Breast epithelium (tissue), 4 donors: ENCODE results near the gene TRAF3. TPM values are rescaled to one million over a fixed set of nuclear protein-coding genes. Genes with fewer than 3 reads are reported as not detected.

Experiments
- DNase-seq, 2 donors: peaks; one replicate each; pipeline ENCODE4 v3.0.0-alpha.2; 2019; ENCODE audit warnings: low spot score in 2 of 2
- H3K27ac ChIP-seq, 2 donors: fragments of 200-600 bp; sonication (generic) in 1 of 2; one replicate each; pipeline ENCODE4 v1.5.1; 2016 to 2019; ENCODE audit warnings: mild to moderate bottlenecking in 1 of 2
- H3K27me3 ChIP-seq, 2 donors: fragments of 200-600 bp; sonication (generic) in 1 of 2; one replicate each; pipeline versions ENCODE4 v1.5.1 to v1.6.0; 2017 to 2019; ENCODE audit warnings: control low read depth in 1 of 2, mild to moderate bottlenecking in 1 of 2
- H3K36me3 ChIP-seq: fragments of 200-600 bp; one replicate; pipeline ENCODE4 v1.5.1; 2019
- H3K4me1 ChIP-seq, 2 donors: fragments of 200-600 bp; sonication (generic); one replicate each; pipeline ENCODE4 v1.5.1; 2016 to 2019; ENCODE audit warnings: control low read depth in 1 of 2
- H3K4me3 ChIP-seq, 3 donors: fragments of 200-600 bp; sonication (generic); 1 replicate in 2 of 3; 2 replicates in 1 of 3; pipeline ENCODE4 v1.5.1; 2016 to 2019; ENCODE audit warnings: mild to moderate bottlenecking in 3 of 3, moderate library complexity in 2 of 3
- H3K9me3 ChIP-seq, 2 donors: fragments of 200-600 bp; sonication (generic) in 1 of 2; one replicate each; pipeline ENCODE4 v1.5.1; 2016 to 2019; ENCODE audit warnings: control low read depth in 1 of 2
- POLR2A ChIP-seq: fragments of 450-650 bp; IDR thresholded peaks from one replicate; pipeline ENCODE4 v1.6.1; 2016; ENCODE audit warnings: antibody characterized with exemption, mild to moderate bottlenecking, moderate library complexity
- POLR2AphosphoS5 ChIP-seq, 3 donors: sonication (generic); formaldehyde crosslinking; IDR thresholded peaks; one replicate each; pipeline ENCODE4 v1.6.1; 2017; ENCODE audit warnings: antibody characterized with exemption in 3 of 3
- intact Hi-C: fragments of 100-400 bp; cut with DNase I; formaldehyde crosslinking; loops from one replicate; pipeline ENCODE4 v1.15.1; 2023; ENCODE audit warnings: low total_unique reads
- total RNA-seq, 3 donors: library from RNA; depleted of rRNA; stranded (reverse); fragments of >200 nt; gene quantifications; one replicate each; pipeline ENCODE4 v1.1.0, GENCODE V29; 2016
- TF ChIP-seq, protein P1 (sequence below), 3 donors: fragments of 450-650 bp; IDR thresholded peaks; one replicate each; pipeline ENCODE4 v1.5.1; 2016 to 2017; ENCODE audit warnings: antibody characterized with exemption in 3 of 3, mild to moderate bottlenecking in 3 of 3, moderate library complexity in 3 of 3

Gene TRAF3
- total RNA-seq, 3 donors from 2014 or later: 13.1 to 15.7 (median 14.6) TPM

DNA sequence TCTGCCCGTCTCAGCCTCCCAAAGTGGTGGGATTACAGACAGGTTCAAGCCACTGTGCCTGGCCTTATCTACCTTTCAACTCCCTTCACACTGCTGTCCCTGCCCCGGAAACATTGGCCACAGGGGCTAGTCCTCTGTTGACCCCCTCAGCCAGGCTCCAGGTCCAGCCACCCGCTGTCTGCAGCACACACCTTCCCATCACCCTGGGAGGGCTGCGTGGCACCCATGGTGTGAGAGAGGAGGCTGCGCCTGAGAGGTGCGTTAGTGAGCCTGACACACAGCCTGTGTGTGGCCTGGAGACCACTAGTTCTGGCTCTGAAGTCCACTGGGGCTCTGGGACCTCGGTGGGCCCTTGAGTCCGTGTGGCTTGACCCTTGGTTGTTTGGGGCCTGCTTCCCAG lies 28.4 kb upstream of the TRAF3 start:
- intact Hi-C loops: no loop called here
- Histone ChIP-seq H3K36me3 (no peaks in the 10 kb centered on the region), H3K4me3 (no peak overlapping the region), H3K9me3 (no peaks in the 10 kb centered on the region), H3K27me3 (no peaks in the 10 kb centered on the region), H3K27ac (no peak overlapping the region), H3K4me1 (no peaks in the 10 kb centered on the region)
- TF ChIP-seq, protein P1, sequence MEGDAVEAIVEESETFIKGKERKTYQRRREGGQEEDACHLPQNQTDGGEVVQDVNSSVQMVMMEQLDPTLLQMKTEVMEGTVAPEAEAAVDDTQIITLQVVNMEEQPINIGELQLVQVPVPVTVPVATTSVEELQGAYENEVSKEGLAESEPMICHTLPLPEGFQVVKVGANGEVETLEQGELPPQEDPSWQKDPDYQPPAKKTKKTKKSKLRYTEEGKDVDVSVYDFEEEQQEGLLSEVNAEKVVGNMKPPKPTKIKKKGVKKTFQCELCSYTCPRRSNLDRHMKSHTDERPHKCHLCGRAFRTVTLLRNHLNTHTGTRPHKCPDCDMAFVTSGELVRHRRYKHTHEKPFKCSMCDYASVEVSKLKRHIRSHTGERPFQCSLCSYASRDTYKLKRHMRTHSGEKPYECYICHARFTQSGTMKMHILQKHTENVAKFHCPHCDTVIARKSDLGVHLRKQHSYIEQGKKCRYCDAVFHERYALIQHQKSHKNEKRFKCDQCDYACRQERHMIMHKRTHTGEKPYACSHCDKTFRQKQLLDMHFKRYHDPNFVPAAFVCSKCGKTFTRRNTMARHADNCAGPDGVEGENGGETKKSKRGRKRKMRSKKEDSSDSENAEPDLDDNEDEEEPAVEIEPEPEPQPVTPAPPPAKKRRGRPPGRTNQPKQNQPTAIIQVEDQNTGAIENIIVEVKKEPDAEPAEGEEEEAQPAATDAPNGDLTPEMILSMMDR (IDR thresholded peaks at IDR 0.05): no peak
- TF ChIP-seq POLR2AphosphoS5 (IDR thresholded peaks at IDR 0.05) (no peak), POLR2A (no peak)
- no peak for DNase-seq

DNA sequence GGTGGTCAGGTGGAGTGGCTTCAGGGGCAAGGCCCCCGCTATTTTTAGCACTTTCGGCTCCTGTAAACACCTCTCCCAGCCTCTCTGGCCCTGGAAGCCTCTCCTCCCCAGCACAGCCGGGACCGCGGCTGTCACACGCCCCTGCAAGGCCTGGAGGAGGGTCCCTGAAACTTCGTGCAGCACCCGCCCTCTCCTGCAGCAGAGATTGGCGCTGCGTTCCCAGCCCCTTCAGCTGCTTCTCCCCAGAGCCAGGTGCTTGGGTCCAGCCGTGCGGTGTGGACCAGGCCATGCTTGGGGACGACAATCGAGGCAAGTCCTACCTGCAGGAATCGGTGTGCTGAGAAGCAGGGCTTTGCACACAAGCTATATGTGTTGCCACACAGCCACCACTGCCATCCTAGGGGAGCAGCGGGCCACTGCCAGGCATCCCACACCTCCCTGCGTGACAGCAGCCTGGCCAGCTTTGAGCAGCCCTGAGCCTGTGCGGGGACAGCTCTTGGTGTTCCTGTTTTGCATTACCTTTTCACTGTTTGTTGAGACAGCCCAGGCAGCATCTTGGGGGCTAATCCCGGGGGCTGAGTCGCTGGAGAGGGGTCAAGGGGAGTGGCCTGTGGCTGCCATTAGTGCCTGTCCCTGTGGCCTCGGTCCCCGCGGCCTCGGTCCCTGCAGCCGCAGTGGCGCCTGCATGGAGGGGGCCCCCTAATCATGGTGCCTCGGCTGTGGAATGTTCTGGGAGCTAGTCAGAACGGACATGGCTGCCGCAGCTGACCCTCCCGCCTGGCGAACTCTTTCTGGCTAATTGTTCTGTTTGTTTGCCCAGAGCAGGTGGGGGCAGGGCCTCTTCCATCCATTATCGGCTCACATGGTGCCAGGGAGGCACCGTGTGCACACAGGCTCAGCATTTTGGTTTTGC lies 27.6 kb upstream of the TRAF3 start:
- no peaks in the 10 kb centered on the region for H3K4me1 ChIP-seq
- intact Hi-C loops: no loop called here
- no peak for DNase-seq
- no peaks in the 10 kb centered on the region for H3K9me3 ChIP-seq
- H3K27me3 ChIP-seq: no peaks in the 10 kb centered on the region
- H3K27ac ChIP-seq: no peak overlapping the region
- no peak for TF ChIP-seq POLR2A
- TF ChIP-seq, protein P1 (IDR thresholded peaks at IDR 0.05): no peak
- TF ChIP-seq POLR2AphosphoS5 (IDR thresholded peaks at IDR 0.05): no peak
- no peaks in the 10 kb centered on the region for H3K36me3 ChIP-seq
- no peak overlapping the region for H3K4me3 ChIP-seq

DNA sequence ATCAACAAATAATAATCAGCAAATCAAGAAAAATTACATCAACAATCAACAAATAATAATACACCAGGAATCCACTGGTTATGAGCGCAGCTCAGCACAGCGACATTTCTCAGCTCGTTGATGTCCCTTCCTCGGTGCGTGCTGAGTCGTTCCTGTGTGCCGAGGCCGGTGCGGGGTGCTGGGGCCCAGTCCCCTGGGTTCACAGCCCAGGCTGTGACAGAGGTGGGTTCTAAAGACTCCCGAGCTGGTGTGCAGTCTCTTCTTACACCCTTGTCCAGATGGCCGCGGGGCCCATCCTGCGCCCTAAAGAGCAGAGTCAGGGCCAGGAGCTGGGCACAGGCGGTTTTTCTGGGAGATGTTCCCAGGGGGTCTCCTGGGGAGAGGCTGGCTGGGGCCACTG lies 26.9 kb upstream of the TRAF3 start:
- no peak for DNase-seq
- no peaks in the 10 kb centered on the region for H3K36me3 ChIP-seq
- no peaks in the 10 kb centered on the region for H3K27me3 ChIP-seq
- H3K27ac ChIP-seq: no peak overlapping the region
- no peaks in the 10 kb centered on the region for H3K9me3 ChIP-seq
- no peaks in the 10 kb centered on the region for H3K4me1 ChIP-seq
- intact Hi-C loops: no loop called here
- no peak overlapping the region for H3K4me3 ChIP-seq
- no peak for TF ChIP-seq POLR2AphosphoS5 (IDR thresholded peaks at IDR 0.05)
- TF ChIP-seq POLR2A: no peak
- TF ChIP-seq, protein P1 (IDR thresholded peaks at IDR 0.05): no peak

DNA sequence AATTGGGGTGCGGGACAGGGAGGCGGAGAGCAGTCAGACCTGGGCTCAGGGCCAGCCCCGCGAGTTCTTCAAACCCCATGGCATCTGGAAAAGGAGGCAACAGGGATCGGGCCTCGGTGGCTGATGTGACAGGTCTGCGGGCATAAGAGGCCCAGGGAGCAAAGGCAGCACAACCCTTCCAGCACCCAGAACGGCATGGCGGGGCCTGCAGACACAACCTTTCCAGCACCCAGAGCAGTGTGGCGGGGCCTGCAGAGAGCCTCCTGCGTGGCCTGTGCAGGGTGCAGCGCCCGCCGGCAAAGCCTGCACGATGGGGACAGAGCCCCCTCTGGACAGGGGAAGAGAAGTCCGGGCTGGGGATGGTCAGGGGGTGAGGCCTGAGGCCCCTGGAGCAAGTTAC lies 26.2 kb upstream of the TRAF3 start:
- no peaks in the 10 kb centered on the region for H3K9me3 ChIP-seq
- no peak overlapping the region for H3K27ac ChIP-seq
- no peaks in the 10 kb centered on the region for H3K36me3 ChIP-seq
- no peak for DNase-seq
- TF ChIP-seq, protein P1 (IDR thresholded peaks at IDR 0.05): no peak
- TF ChIP-seq POLR2A: no peak
- no peak for TF ChIP-seq POLR2AphosphoS5 (IDR thresholded peaks at IDR 0.05)
- H3K27me3 ChIP-seq: no peaks in the 10 kb centered on the region
- intact Hi-C loops: no loop called here
- H3K4me3 ChIP-seq: no peak overlapping the region
- H3K4me1 ChIP-seq: no peaks in the 10 kb centered on the region

DNA sequence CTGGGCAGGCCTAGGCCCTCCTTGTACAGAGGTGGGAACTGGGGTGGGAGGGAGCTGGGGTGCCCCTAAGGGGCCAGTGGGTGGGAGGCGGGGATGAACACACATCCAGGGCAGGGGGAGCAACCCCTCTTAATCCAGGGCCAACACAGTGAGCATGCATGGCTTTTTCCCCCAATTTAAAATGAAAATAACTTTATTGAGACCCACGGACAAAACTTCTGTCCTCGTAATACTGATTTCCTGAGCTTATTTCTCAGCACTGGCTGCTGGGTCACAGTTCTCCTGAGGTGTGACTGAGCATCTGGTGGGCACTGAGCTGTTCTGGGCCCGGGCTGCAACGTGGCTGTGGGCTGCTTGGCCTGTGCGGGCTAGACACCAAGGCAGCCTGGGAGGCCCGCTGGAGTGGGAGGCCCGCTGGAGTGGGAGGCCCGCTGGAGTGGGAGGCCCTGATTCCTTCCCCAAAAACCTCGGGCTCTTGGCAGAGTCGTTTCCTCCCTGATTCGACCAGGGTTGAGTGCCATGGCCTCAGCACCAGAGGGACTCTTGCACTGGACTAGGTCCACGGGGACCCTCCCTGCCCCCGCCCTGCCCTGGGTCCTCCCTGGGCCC lies 24.9 kb upstream of the TRAF3 start:
- H3K27me3 ChIP-seq: no peaks in the 10 kb centered on the region
- H3K9me3 ChIP-seq: no peaks in the 10 kb centered on the region
- H3K4me3 ChIP-seq: no peak overlapping the region
- intact Hi-C loops: no loop called here
- TF ChIP-seq, protein P1 (IDR thresholded peaks at IDR 0.05): no peak
- no peak for TF ChIP-seq POLR2AphosphoS5 (IDR thresholded peaks at IDR 0.05)
- no peak for TF ChIP-seq POLR2A
- no peak for DNase-seq
- H3K4me1 ChIP-seq: no peaks in the 10 kb centered on the region
- no peak overlapping the region for H3K27ac ChIP-seq
- H3K36me3 ChIP-seq: no peaks in the 10 kb centered on the region
